IMR-90 (cell line): ENCODE data around the gene LRRC4. TPM values are rescaled to one million over a fixed set of nuclear protein-coding genes. Genes with fewer than 3 reads are reported as not detected.

ENCODE experiments used
- ATAC-seq: fragments of 200-7000 bp; cut with Tn5 transposase; 2 replicates; pipeline ENCODE4 v1.9.1; 2020; ENCODE audit warnings: low read depth, mild to moderate bottlenecking, moderate library complexity
- BruUV-seq: library from RNA; stranded (reverse); fragments of 400-500 nt; replicated peaks from 2 replicates; lab custom pipeline; 2021; lab: Mats Ljungman, UMichigan
- CTCF ChIA-PET: fragments of 300-600 bp; formaldehyde crosslinking; extraction: SDS; loops from one replicate; lab custom pipeline; 2021; ENCODE audit warnings: antibody characterized with exemption; lab: Yijun Ruan, JAX
- POLR2A ChIA-PET: fragments of 300-600 bp; sonication (Branson Sonifier 250); formaldehyde crosslinking; loops from one replicate; lab custom pipeline; 2022; ENCODE audit warnings: antibody characterized with exemption; ENCODE audit not compliant: unreplicated experiment; lab: Charles Lee
- DNase-seq: peaks from one replicate; pipeline ENCODE4 v3.0.0; 2013
- H2AFZ ChIP-seq: replicated peaks from 2 replicates; pipeline ENCODE3; 2013; ENCODE audit warnings: low read length, mild to moderate bottlenecking; ENCODE audit not compliant: poor library complexity
- H2AK5ac ChIP-seq: 2 replicates; pipeline ENCODE4 v1.6.1; 2013; ENCODE audit warnings: low read depth, low read length, inconsistent platforms
- H2AK9ac ChIP-seq: replicated peaks from 2 replicates; pipeline ENCODE3; 2013; ENCODE audit warnings: mild to moderate bottlenecking, low read depth, low read length, moderate library complexity; ENCODE audit not compliant: poor library complexity
- H2BK120ac ChIP-seq: 2 replicates; pipeline ENCODE4 v1.6.1; 2013; ENCODE audit warnings: low read depth, low read length, inconsistent platforms
- H2BK15ac ChIP-seq: 3 replicates; pipeline ENCODE4 v1.6.1; 2013; ENCODE audit warnings: low read depth, low read length, inconsistent platforms
- H2BK20ac ChIP-seq: 2 replicates; pipeline ENCODE4 v1.6.1; 2013; ENCODE audit warnings: low read depth, mild to moderate bottlenecking, inconsistent platforms, low read length, moderate library complexity
- H2BK5ac ChIP-seq: 2 replicates; pipeline ENCODE4 v1.6.1; 2013; ENCODE audit warnings: mild to moderate bottlenecking, low read depth, low read length, inconsistent platforms; ENCODE audit not compliant: poor library complexity, severe bottlenecking
- H3K14ac ChIP-seq: replicated peaks from 2 replicates; pipeline ENCODE4 v1.6.1; 2013; ENCODE audit warnings: low read depth, low read length, inconsistent platforms
- H3K18ac ChIP-seq: 2 replicates; pipeline ENCODE4 v1.6.1; 2013; ENCODE audit warnings: low read depth, low read length, control low read depth
- H3K23ac ChIP-seq: 2 replicates; pipeline ENCODE4 v1.6.1; 2013; ENCODE audit warnings: low read depth, low read length, inconsistent platforms
- H3K27ac ChIP-seq: 2 replicates; pipeline ENCODE4 v1.5.1; 2013; ENCODE audit warnings: mild to moderate bottlenecking, control low read depth, low read length; ENCODE audit not compliant: insufficient read depth
- H3K27me3 ChIP-seq: 2 replicates; pipeline ENCODE4 v1.6.1; 2013; ENCODE audit warnings: low read length; ENCODE audit not compliant: control insufficient read depth, insufficient read depth
- H3K36me3 ChIP-seq: 2 replicates; pipeline ENCODE4 v1.6.1; 2013; ENCODE audit warnings: low read length, mixed read lengths; ENCODE audit not compliant: control insufficient read depth, insufficient read depth
- H3K4ac ChIP-seq: 2 replicates; pipeline ENCODE4 v1.6.1; 2013; ENCODE audit warnings: low read depth, low read length, inconsistent platforms
- H3K4me1 ChIP-seq: 2 replicates; pipeline ENCODE4 v1.6.1; 2013; ENCODE audit warnings: low read length, mixed read lengths; ENCODE audit not compliant: control insufficient read depth, insufficient read depth
- H3K4me2 ChIP-seq: 2 replicates; pipeline ENCODE4 v1.6.1; 2013; ENCODE audit warnings: low read depth, mild to moderate bottlenecking, control low read depth, low read length, moderate library complexity
- H3K4me3 ChIP-seq: 2 replicates; pipeline ENCODE4 v1.5.1; 2013; ENCODE audit warnings: low read depth, mild to moderate bottlenecking, control low read depth, low read length, moderate library complexity; ENCODE audit not compliant: insufficient read depth
- H3K56ac ChIP-seq: 2 replicates; pipeline ENCODE4 v1.6.1; 2013; ENCODE audit warnings: low read length, inconsistent platforms; ENCODE audit not compliant: insufficient read depth; ENCODE audit errors: extremely low read depth
- H3K79me1 ChIP-seq, 2 experiments: 2 replicates each; pipeline ENCODE4 v1.6.1; 2013; ENCODE audit warnings: low read length in 2 of 2, inconsistent platforms in 1 of 2, low read depth in 1 of 2
- H3K9ac ChIP-seq: 2 replicates; pipeline ENCODE4 v1.6.1; 2013; ENCODE audit warnings: low read depth, low read length, control low read depth
- H3K9me1 ChIP-seq: 2 replicates; pipeline ENCODE4 v1.6.1; 2013; ENCODE audit warnings: low read length, inconsistent platforms; ENCODE audit not compliant: insufficient read depth
- H3K9me3 ChIP-seq: 2 replicates; pipeline ENCODE4 v1.6.1; 2013; ENCODE audit warnings: low read length; ENCODE audit not compliant: control insufficient read depth, insufficient read depth
- H4K20me1 ChIP-seq: 2 replicates; pipeline ENCODE4 v1.6.1; 2013; ENCODE audit warnings: low read length, inconsistent platforms; ENCODE audit not compliant: insufficient read depth
- H4K5ac ChIP-seq: 2 replicates; pipeline ENCODE4 v1.6.1; 2013; ENCODE audit warnings: mild to moderate bottlenecking, low read depth, low read length, control low read depth
- H4K8ac ChIP-seq, 2 experiments: 2 replicates each; pipeline ENCODE4 v1.6.1; 2013; ENCODE audit warnings: low read depth in 2 of 2, low read length in 2 of 2, control low read depth in 1 of 2, inconsistent platforms in 1 of 2
- H4K91ac ChIP-seq: 2 replicates; pipeline ENCODE4 v1.6.1; 2013; ENCODE audit warnings: low read depth, low read length, inconsistent platforms; ENCODE audit not compliant: insufficient read depth
- CHD1 ChIP-seq: IDR thresholded peaks from 2 replicates; pipeline ENCODE4 v1.6.1; 2012; ENCODE audit warnings: low read depth, low read length, improper control_type of control experiment
- FOS ChIP-seq: fragments of 150-350 bp; IDR thresholded peaks from 2 replicates; pipeline ENCODE4 v1.6.1; 2016; ENCODE audit warnings: low read depth, low read length
- MAFK ChIP-seq: IDR thresholded peaks from 2 replicates; pipeline ENCODE4 v1.6.1; 2012; ENCODE audit warnings: low read depth, low read length, improper control_type of control experiment
- MXI1 ChIP-seq: IDR thresholded peaks from 2 replicates; pipeline ENCODE4 v1.6.1; 2012; ENCODE audit warnings: low read depth, mild to moderate bottlenecking, low read length, moderate library complexity, borderline replicate concordance
- SMC3 ChIP-seq: fragments of 150-350 bp; IDR thresholded peaks from 2 replicates; pipeline ENCODE4 v1.6.1; 2016; ENCODE audit warnings: low read depth, mild to moderate bottlenecking, antibody characterized with exemption, low read length, moderate library complexity
- WGBS, 2 experiments: methylation state at CpG; one replicate each; pipeline versions ENCODE4 v1.1.5 to v1.1.7; 2013; ENCODE audit warnings: missing lambda C conversion rate in 2 of 2; ENCODE audit not compliant: insufficient read length in 1 of 2; ENCODE audit errors: extremely low coverage in 2 of 2; 5-methylcytosine and 5-hydroxymethylcytosine counted together
- dilution Hi-C: fragments of 300-500 bp; cut with HindIII; formaldehyde crosslinking; loops from one replicate; pipeline ENCODE4 v1.14.3; 2018; ENCODE audit warnings: low sequenced_read_pairs; ENCODE audit not compliant: unreplicated experiment
- in situ Hi-C: fragments of 300-500 bp; cut with MboI; formaldehyde crosslinking; loops from 3 replicates; pipeline ENCODE4 v1.14.3; 2019; ENCODE audit warnings: low sequenced_read_pairs, inconsistent platforms, mixed read lengths
- intact Hi-C: fragments of 100-400 bp; cut with micrococcal nuclease; formaldehyde crosslinking; loops from 2 replicates; pipeline ENCODE4 v1.10.0; 2022
- polyA plus RNA-seq, 3 experiments: library from polyadenylated mRNA; depleted of rRNA; stranded (reverse); fragments of >200 nt; gene quantifications; 2 replicates each; pipeline ENCODE4 v1.2.3, GENCODE V29; 2012; ENCODE audit warnings: low replicate concordance in 1 of 3
- total RNA-seq: library from RNA; depleted of rRNA; stranded (reverse); fragments of >200 nt; gene quantifications from 2 replicates; pipeline ENCODE4 v1.2.3, GENCODE V29; 2012
- TF ChIP-seq, protein P1 (sequence below): conservative IDR thresholded peaks from 2 replicates; pipeline ENCODE4 v1.5.1; 2012; ENCODE audit warnings: mild to moderate bottlenecking, low read depth, low read length, improper control_type of control experiment
- TF ChIP-seq, protein P2 (sequence below): fragments of 150-350 bp; IDR thresholded peaks from 2 replicates; pipeline ENCODE4 v1.6.1; 2016; ENCODE audit warnings: low read depth, mild to moderate bottlenecking, low read length, moderate library complexity, borderline replicate concordance

Gene LRRC4
- total and polyA plus RNA-seq, 2 of the 4 experiments (the other 2 are of a cell fraction) = 0.54 to 0.55 TPM

DNA sequence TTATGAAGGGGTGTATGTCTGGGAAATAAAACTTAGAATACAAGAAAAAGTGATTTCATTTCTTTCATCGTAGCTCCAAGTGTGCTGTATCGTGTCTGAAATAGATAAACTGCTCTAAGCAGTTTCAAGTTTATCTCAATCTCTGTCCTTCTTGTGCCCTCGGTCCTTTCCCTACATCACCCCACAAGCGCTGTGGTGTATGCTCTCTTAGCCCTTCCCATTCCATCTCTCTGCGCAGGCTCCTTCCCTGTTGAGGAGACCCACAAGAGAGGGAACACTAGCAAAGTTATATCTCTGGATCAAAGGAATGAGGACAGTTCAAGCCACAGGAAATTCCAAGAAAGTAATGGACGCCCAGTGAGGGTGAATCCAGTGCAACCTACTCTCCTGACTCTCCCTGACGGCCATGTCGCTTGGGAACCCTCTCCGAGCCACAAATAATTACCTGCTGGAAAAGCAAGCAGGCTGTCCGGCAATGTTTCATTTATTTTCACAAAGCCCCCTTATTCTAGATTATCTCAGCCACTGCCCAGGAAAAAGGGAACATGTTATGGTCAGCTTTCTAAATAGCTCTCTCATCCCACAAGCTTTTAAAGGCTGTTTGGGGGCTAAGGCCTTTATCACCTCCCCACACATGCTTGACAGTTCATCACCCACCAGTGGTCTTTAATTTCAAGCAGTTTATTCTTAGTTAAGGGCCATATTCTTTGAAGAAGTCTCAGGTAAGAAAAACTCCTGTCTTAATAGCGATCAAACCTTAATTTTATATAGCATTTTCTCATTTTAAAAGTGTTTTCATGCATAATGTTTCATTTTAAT is 34.8 kb downstream of the LRRC4 start:
- Histone ChIP-seq H3K56ac (peak overlapping the region; percentile 36; the same call in 1 of the 2 replicates), H2AK9ac (no peak overlapping the region), H4K8ac (no peak overlapping the region; a peak in 1 of 4 replicates), H3K79me1 (peaks cover 35 to 81% of the 10 kb centered on the region in 2 experiments), H2AFZ (no peak overlapping the region), H3K9ac (0 out of 2 replicates have a peak overlapping the region, but pooled peaks have one; percentile 2), H2BK20ac (peak overlapping the region; percentile 43; the same call in 1 of the 2 replicates), H3K4ac (peak overlapping the region; percentile 64), H3K18ac (no peak overlapping the region), H3K27ac (peak overlapping the region; percentile 8; the same call in 1 of the 2 replicates), H2BK5ac (no peak overlapping the region), H4K5ac (no peak overlapping the region), H3K9me1 (peaks cover 30% of the 10 kb centered on the region), H3K14ac (peak overlapping the region; percentile 39), H3K27me3 (no peaks in the 10 kb centered on the region), H3K4me1 (peaks cover 13% of the 10 kb centered on the region), H3K36me3 (peaks cover 14% of the 10 kb centered on the region), H3K4me2 (peak overlapping the region; percentile 3; the same call in 1 of the 2 replicates), H2BK15ac (no peak overlapping the region), H3K4me3 (no peak overlapping the region), H4K20me1 (peaks cover 47% of the 10 kb centered on the region), H2BK120ac (no peak overlapping the region), H4K91ac (peak overlapping the region; percentile 23; the same call in 1 of the 2 replicates), H3K23ac (peak overlapping the region; percentile 62), H3K9me3 (no peaks in the 10 kb centered on the region), H2AK5ac (peak overlapping the region; percentile 62)
- intact Hi-C loops = no loop called here
- TF ChIP-seq SMC3 = no peak
- TF ChIP-seq, protein P1, sequence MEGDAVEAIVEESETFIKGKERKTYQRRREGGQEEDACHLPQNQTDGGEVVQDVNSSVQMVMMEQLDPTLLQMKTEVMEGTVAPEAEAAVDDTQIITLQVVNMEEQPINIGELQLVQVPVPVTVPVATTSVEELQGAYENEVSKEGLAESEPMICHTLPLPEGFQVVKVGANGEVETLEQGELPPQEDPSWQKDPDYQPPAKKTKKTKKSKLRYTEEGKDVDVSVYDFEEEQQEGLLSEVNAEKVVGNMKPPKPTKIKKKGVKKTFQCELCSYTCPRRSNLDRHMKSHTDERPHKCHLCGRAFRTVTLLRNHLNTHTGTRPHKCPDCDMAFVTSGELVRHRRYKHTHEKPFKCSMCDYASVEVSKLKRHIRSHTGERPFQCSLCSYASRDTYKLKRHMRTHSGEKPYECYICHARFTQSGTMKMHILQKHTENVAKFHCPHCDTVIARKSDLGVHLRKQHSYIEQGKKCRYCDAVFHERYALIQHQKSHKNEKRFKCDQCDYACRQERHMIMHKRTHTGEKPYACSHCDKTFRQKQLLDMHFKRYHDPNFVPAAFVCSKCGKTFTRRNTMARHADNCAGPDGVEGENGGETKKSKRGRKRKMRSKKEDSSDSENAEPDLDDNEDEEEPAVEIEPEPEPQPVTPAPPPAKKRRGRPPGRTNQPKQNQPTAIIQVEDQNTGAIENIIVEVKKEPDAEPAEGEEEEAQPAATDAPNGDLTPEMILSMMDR = no peak
- no peak for TF ChIP-seq MAFK
- TF ChIP-seq MXI1 = no peak
- TF ChIP-seq FOS = no peak
- TF ChIP-seq, protein P2, sequence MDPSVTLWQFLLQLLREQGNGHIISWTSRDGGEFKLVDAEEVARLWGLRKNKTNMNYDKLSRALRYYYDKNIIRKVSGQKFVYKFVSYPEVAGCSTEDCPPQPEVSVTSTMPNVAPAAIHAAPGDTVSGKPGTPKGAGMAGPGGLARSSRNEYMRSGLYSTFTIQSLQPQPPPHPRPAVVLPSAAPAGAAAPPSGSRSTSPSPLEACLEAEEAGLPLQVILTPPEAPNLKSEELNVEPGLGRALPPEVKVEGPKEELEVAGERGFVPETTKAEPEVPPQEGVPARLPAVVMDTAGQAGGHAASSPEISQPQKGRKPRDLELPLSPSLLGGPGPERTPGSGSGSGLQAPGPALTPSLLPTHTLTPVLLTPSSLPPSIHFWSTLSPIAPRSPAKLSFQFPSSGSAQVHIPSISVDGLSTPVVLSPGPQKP = no peak
- TF ChIP-seq CHD1 = no peak
- no TSS peak for BruUV-seq
- ATAC-seq (no peak), DNase-seq (no peak)
- in situ Hi-C loops = no loop called here
- ChIA-PET CTCF (interaction anchor here (1.2 kb wide), 1 partner anchor 16 kb away, joined by 5 read pairs; no protein-coding TSS in a partner anchor), POLR2A (no interaction called here)
- dilution Hi-C loops = no loop called here
- WGBS, 2 experiments = no CpG with 5 or more reads among the region's 11 CpGs
